8988T (cell line): ENCODE measurements around the gene BEGAIN.
"Not testable (repeated sequence)": the region's sequence is repeated elsewhere in the genome, so short reads cannot be mapped to it uniquely, and the experiment has no call there.

Experiments used
- DNase-seq: peaks from one replicate; pipeline ENCODE4 v3.0.0; 2011

BEGAIN gene

GRCh38 chr14:100535287-100536120 lies 51.7 kb downstream of the BEGAIN start:
- DNase-seq: peak; percentile 8

DNA sequence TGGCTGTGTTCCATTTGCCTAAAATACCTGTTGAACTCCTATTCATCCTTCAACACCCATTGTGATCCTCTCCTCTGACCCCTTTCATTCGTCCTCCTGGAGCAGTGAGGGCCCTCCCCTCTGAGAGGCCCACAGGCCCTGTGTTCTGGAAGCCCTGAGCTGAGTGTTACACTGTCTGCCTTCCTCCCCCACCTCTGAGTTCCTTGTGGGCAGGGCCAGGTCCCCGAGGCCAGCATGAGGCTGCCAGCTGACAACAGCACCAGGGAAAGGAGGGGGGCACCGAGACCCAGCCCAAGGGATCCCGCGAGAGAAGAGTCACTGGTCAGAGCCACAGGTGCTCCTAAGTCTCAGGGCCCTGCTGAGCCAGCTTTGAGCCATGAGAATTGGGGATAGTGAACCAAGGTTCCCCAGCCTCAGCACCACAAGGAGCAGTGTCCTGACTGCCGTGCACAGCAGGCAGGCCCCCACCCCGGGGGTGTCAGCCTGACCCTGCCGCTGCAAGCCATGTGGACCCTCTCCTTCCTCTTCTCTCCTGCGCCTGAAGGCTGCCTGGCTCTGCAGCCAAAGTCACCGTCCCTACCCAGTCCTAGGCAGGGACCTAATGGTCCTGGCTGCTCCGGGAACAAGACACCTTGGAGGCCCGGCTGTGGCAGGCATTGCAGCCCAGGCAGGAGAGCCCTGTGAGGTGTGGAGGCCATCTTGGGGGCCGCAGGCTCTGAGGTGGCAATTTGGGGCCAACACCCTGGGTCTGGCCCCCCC lies 52.5 kb downstream of the BEGAIN start:
- DNase-seq: peak; percentile 7

GRCh38 chr14:100533656-100534485 lies 53.3 kb downstream of the BEGAIN start:
- peak; percentile 5 for DNase-seq

- peak; percentile 2 for DNase-seq
These were observed 54.1 kb downstream of the BEGAIN start for GRCh38 chr14:100532906-100533655.

GRCh38 chr14:100532154-100532861 lies 54.9 kb downstream of the BEGAIN start:
- DNase-seq: peak; percentile 10

DNA sequence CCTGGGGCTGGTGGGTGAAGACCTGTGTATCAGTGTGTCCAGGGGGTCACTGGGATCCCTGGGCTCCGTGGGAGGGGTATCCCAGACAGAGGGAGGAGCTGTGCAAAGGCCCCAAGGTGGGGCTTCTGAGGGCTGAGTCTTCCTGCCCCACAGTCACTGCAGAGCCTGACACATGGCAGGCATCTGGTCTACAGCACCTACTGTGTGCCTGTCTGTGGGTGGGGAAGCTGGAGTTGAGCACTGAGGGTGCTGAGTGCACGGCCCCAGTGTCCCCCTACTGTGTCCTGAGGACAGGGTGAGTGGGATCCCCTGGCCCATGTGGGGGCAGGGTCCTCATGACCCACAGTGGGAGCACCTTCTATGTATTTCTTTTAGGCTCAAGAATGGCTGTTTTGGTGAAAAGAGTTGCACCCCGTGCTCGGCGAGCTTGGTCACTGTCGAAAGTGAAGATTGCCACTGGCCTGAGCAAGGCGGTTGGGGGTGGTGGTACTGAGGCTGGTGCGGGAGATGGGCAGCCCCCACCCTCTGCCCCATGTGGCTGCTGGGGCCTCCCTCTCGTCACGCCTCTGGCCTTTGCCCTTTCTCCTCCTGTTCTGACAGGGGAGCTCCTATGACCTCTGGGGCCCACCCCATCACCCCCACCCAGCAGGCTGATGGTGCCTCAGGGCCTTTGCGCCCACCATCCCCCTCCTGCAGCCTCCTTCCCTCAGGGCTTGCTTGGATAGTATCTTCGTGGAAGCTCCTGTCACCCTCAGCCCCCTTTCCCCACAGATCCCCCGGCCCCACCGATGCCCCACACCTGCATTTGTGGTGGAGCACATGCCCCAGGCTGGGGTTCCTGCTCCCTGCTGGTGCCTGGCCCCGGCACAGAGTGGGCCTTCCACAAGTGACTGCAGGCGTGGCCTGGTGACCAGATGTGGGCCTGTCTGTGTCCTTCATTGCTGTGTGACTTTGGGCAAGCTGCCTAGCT lies 55.8 kb downstream of the BEGAIN start:
- DNase-seq: peak; percentile 12

GRCh38 chr14:100530270-100531072 lies 56.7 kb downstream of the BEGAIN start:
- DNase-seq: peak; percentile 5

- DNase-seq: peak; percentile 15
These were observed 57.6 kb downstream of the BEGAIN start for GRCh38 chr14:100529561-100530031.

GRCh38 chr14:100528962-100529560 lies 58.2 kb downstream of the BEGAIN start:
- peak; percentile 5 for DNase-seq

DNA sequence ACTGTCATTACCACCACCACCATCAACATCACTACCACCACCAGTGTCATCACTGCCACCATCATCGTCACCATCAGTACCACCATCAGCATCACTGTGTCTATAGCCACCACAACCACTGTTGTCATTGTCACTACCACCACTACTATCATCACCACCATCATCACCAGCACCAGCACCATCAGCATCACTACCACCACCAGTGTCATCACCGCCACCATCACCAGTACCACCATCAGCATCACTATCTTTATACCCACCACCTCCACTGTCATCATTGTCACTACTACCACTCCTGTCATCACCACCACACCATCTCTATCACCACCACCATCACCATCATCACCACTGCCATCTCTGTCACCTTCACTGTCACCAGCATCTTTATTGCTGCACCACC lies 60.6 kb downstream of the BEGAIN start:
- no peak for DNase-seq

GRCh38 chr14:100526057-100526456 lies 61.2 kb downstream of the BEGAIN start:
- DNase-seq: no peak

GRCh38 chr14:100525615-100526014 lies 61.6 kb downstream of the BEGAIN start:
- peak; percentile 4 for DNase-seq

- peak; percentile 26 for DNase-seq
These were observed 62.3 kb downstream of the BEGAIN start for GRCh38 chr14:100524933-100525243.

GRCh38 chr14:100524233-100524932 lies 62.8 kb downstream of the BEGAIN start:
- peak; percentile 6 for DNase-seq

GRCh38 chr14:100523843-100524169 lies 63.4 kb downstream of the BEGAIN start:
- DNase-seq: no peak

DNA sequence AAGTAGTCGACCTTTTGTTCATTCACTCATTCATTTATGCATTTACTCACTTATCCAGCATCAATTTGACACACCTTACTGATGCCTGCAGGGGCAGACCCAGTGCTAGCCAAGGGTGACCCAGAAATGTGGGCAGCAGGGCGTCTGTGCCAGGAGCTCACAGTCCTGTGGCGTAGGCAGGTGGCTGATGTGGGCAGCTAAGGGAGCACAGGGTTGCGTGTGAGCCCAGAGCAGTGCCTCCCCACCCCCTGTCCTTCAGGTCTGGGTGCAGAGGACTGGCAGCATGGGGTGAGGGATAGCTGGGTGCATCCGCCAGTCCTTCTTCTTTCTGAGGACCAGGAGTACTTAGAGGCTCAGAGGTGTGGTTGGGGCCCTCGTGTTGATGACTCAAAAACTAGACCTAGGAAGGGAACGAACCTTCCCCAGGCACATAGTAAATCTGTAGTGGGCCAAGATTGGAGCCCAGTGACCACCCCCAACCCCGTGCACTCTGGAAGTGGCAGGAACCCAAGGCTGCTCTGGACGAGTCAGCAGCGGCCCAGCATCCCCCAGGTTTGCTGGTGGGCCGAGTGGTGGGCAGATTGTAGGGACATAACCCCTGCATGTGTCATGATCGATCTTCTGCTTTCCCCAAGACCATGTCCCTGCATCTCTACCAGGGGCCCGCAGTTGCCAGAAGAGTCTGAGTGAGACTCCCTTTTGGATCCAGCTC lies 63.9 kb downstream of the BEGAIN start:
- peak; percentile 6 for DNase-seq

GRCh38 chr14:100522616-100523099 lies 64.6 kb downstream of the BEGAIN start:
- DNase-seq: peak; percentile 4

DNA sequence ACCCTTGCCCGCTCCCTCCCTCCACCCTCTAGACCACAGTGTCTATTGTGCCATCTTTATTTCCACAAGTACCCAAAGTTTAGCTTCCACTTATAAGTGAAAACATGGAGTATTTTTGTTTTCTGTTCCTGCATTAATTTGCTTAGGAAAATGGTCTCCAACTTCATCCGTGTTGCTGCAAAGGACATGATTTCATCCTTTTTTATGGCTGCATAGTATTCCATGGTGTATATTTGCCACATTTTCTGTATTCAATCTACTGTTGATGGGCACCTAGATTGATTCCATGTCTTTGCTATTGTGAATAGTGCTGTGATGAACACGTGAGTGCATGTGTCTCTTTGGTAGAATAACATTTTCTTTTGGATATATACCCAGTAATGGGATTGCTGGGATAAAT lies 81.2 kb downstream of the BEGAIN start:
- DNase-seq: not testable (repeated sequence)
